Adrenal gland (tissue), 5 donors: ENCODE measurements around the gene MMP21.

Experiments used
- POLR2A ChIP-seq, 2 donors: fragments of 450-650 bp; IDR thresholded peaks; one replicate each; pipeline ENCODE4 v1.6.1; 2017; ENCODE audit warnings: antibody characterized with exemption in 2 of 2, mild to moderate bottlenecking in 2 of 2, moderate library complexity in 1 of 2
- TF ChIP-seq, protein P1 (sequence below), 6 experiments: fragments of 450-650 bp in 4 of 6; fragments of 200-600 bp in 2 of 6; sonication (generic) in 1 of 6; IDR thresholded peaks; 1 replicate in 5 of 6; 2 replicates in 1 of 6; pipeline versions ENCODE4 v1.5.1 to v1.8.0; 2016 to 2021; ENCODE audit warnings: antibody characterized with exemption in 6 of 6, mild to moderate bottlenecking in 2 of 6, moderate library complexity in 1 of 6
- donor health status: DM: no; HTN: no; CAD: no.

DNA sequence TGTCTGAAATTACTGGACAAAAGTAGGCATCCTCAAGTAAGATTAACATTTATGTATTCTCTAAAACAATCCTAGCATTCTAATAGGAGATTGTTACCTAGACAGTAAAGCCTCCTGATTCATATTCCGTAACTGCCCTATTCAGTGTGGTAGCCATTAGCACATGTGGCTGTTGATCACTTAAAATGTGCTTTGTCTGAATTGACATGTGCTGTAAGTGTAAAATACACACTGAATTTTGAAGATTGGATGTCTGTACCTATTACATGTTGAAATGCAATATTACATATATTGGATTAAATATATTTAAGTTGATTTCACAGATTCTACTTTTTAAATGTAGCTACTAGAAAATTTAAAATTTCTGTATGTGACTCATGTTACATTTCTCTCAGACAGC, 41.5 kb downstream of the MMP21 start:
- TF ChIP-seq, protein P1, sequence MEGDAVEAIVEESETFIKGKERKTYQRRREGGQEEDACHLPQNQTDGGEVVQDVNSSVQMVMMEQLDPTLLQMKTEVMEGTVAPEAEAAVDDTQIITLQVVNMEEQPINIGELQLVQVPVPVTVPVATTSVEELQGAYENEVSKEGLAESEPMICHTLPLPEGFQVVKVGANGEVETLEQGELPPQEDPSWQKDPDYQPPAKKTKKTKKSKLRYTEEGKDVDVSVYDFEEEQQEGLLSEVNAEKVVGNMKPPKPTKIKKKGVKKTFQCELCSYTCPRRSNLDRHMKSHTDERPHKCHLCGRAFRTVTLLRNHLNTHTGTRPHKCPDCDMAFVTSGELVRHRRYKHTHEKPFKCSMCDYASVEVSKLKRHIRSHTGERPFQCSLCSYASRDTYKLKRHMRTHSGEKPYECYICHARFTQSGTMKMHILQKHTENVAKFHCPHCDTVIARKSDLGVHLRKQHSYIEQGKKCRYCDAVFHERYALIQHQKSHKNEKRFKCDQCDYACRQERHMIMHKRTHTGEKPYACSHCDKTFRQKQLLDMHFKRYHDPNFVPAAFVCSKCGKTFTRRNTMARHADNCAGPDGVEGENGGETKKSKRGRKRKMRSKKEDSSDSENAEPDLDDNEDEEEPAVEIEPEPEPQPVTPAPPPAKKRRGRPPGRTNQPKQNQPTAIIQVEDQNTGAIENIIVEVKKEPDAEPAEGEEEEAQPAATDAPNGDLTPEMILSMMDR (IDR thresholded peaks at IDR 0.05), result no peak
- TF ChIP-seq POLR2A (IDR thresholded peaks at IDR 0.05), result no peak
